SK-MEL-5 (cell line): Measurements from ENCODE around the gene OTUD6A. TPM values are rescaled to one million over a fixed set of nuclear protein-coding genes. Genes with fewer than 3 reads are reported as not detected.
"Not testable (repeated sequence)": the region's sequence is repeated elsewhere in the genome, so short reads cannot be mapped to it uniquely, and the experiment has no call there.

ENCODE experiments used
- DNase-seq: peaks from one replicate; pipeline ENCODE4 v3.0.0-alpha.2; 2016; ENCODE audit warnings: low read depth, low spot score
- in situ Hi-C: cut with HindIII; loops from 2 replicates; pipeline ENCODE4 v1.10.0; 2016; ENCODE audit warnings: low sequenced_read_pairs, high pct_unique_total_duplicates, low pct_unique_long_range_greater_than_20kb
- small RNA-seq, 2 experiments: library from RNA; depleted of rRNA; stranded (forward); fragments of <200 nt; gene quantifications; one replicate each; pipeline ENCODE3, GENCODE V24; 2014
- total RNA-seq: library from RNA; depleted of rRNA; stranded (reverse); fragments of >200 nt; shearing (Covaris generic); gene quantifications from 2 replicates; pipeline ENCODE4 v1.2.3, GENCODE V29; 2014; rRNA removed

The OTUD6A gene
- total RNA-seq, 1 experiment from 2014 or later, result not detected

GRCh38 chrX:70089604-70090297 lies 27.5 kb downstream of the OTUD6A start:
- no peak for DNase-seq
- in situ Hi-C loops, result no loop called here

GRCh38 chrX:70092247-70092646 lies 30.0 kb downstream of the OTUD6A start:
- in situ Hi-C loops, result no loop called here
- DNase-seq, result no peak

- peak; percentile 45 for DNase-seq
- in situ Hi-C loops, result no loop called here
Observed at GRCh38 chrX:70096052-70096451, 33.8 kb downstream of the OTUD6A start.

GRCh38 chrX:70105229-70105628 lies 43.0 kb downstream of the OTUD6A start:
- in situ Hi-C loops, result no loop called here
- no peak for DNase-seq

- in situ Hi-C loops, DNase-seq: not testable (repeated sequence)
Observed at GRCh38 chrX:70111436-70112026, 49.3 kb downstream of the OTUD6A start.

Small RNA genes lying within 50 kb of the gene (small RNA-seq; reads per million reads assigned to genes)
- gene MIR676, result 0 reads per million in 2 experiments

Other genes starting within 250 kb of the OTUD6A start
- not detected in 2 replicates for gene AWAT2, start 12.5 kb upstream of the OTUD6A start, total RNA-seq
- 148 and 154 TPM in 2 replicates for gene IGBP1, start 71.0 kb downstream of the OTUD6A start, total RNA-seq
- 0.13 TPM in 1 of 2 replicates, not detected in the other for gene DGAT2L6, start 115.0 kb downstream of the OTUD6A start, total RNA-seq
- not detected in 2 replicates for gene AWAT1, start 172.2 kb downstream of the OTUD6A start, total RNA-seq
- gene P2RY4, start 197.7 kb downstream of the OTUD6A start, total RNA-seq, result not detected in 2 replicates
- not detected in 2 replicates for gene ARR3, start 205.9 kb downstream of the OTUD6A start, total RNA-seq
- not detected in 2 replicates for gene RAB41, start 219.7 kb downstream of the OTUD6A start, total RNA-seq
- gene PDZD11, start 227.5 kb downstream of the OTUD6A start, total RNA-seq, result 110 and 111 TPM in 2 replicates
- gene KIF4A, start 227.6 kb downstream of the OTUD6A start, total RNA-seq, result 18.2 and 19.1 TPM in 2 replicates